DOHH2 (cell line): ENCODE data around the gene ATAT1.
A peak's percentile ranks its signal among the peaks of the same experiment; 100 is the strongest.

Experiments used
- H3F3A ChIP-seq: fragments of 200-600 bp; sonication (generic), shearing (Covaris generic); 2 replicates; pipeline ENCODE4 v1.6.0; 2016; ENCODE audit warnings: antibody characterized with exemption, mild to moderate bottlenecking; ENCODE audit not compliant: control insufficient read depth, insufficient read depth
- H3K27ac ChIP-seq: fragments of 200-600 bp; sonication (generic); 2 replicates; pipeline ENCODE4 v1.5.1; 2014; ENCODE audit warnings: low read depth, mild to moderate bottlenecking, low read length, moderate library complexity
- H3K27me3 ChIP-seq: fragments of 200-600 bp; sonication (generic); 2 replicates; pipeline ENCODE4 v1.6.1; 2014; ENCODE audit warnings: mild to moderate bottlenecking, low read length, mixed read lengths; ENCODE audit not compliant: control insufficient read depth
- H3K36me3 ChIP-seq: fragments of 200-600 bp; sonication (generic); 2 replicates; pipeline ENCODE4 v1.6.1; 2014; ENCODE audit warnings: mild to moderate bottlenecking, low read length, moderate library complexity, mixed read lengths; ENCODE audit not compliant: control insufficient read depth
- H3K4me1 ChIP-seq: fragments of 200-600 bp; sonication (generic); 2 replicates; pipeline ENCODE4 v1.6.1; 2014; ENCODE audit warnings: mild to moderate bottlenecking, low read length, mixed read lengths; ENCODE audit not compliant: control insufficient read depth
- H3K4me2 ChIP-seq: fragments of 200-600 bp; sonication (generic); 2 replicates; pipeline ENCODE4 v1.6.0; 2014; ENCODE audit warnings: mild to moderate bottlenecking, low read length, moderate library complexity
- H3K4me3 ChIP-seq: fragments of 200-600 bp; sonication (generic); 2 replicates; pipeline ENCODE4 v1.5.1; 2014; ENCODE audit warnings: mild to moderate bottlenecking, low read length, mixed read lengths
- H3K79me2 ChIP-seq: fragments of 200-600 bp; sonication (generic); 2 replicates; pipeline ENCODE4 v1.6.1; 2014; ENCODE audit warnings: mild to moderate bottlenecking, low read length, mixed read lengths; ENCODE audit not compliant: control insufficient read depth
- H3K9me2 ChIP-seq: fragments of 200-600 bp; sonication (generic); replicated peaks from 2 replicates; pipeline ENCODE4 v1.6.1; 2014; ENCODE audit warnings: mild to moderate bottlenecking, low read length, mixed read lengths; ENCODE audit not compliant: control insufficient read depth
- H3K9me3 ChIP-seq: fragments of 200-600 bp; sonication (generic); 2 replicates; pipeline ENCODE4 v1.6.1; 2014; ENCODE audit warnings: antibody characterized with exemption, low read length, mixed read lengths; ENCODE audit not compliant: control insufficient read depth, insufficient read depth
- H4K20me1 ChIP-seq: fragments of 200-600 bp; sonication (generic); 2 replicates; pipeline ENCODE4 v1.6.0; 2014; ENCODE audit warnings: low read depth, mild to moderate bottlenecking, antibody characterized with exemption, low read length, moderate library complexity; ENCODE audit not compliant: control insufficient read depth, insufficient read depth
- EZH2phosphoT487 ChIP-seq: fragments of 200-600 bp; sonication (generic); IDR thresholded peaks from 2 replicates; pipeline ENCODE4 v1.6.1; 2017; ENCODE audit warnings: borderline replicate concordance, mild to moderate bottlenecking, antibody characterized with exemption, low read length, moderate library complexity, mixed read lengths
- TF ChIP-seq, protein P1 (sequence below): fragments of 200-600 bp; sonication (generic); IDR thresholded peaks from one replicate; pipeline ENCODE4 v1.5.1; 2014; ENCODE audit warnings: antibody characterized with exemption, mild to moderate bottlenecking, low read depth, low read length; ENCODE audit not compliant: poor library complexity, severe bottlenecking

The ATAT1 gene

DNA sequence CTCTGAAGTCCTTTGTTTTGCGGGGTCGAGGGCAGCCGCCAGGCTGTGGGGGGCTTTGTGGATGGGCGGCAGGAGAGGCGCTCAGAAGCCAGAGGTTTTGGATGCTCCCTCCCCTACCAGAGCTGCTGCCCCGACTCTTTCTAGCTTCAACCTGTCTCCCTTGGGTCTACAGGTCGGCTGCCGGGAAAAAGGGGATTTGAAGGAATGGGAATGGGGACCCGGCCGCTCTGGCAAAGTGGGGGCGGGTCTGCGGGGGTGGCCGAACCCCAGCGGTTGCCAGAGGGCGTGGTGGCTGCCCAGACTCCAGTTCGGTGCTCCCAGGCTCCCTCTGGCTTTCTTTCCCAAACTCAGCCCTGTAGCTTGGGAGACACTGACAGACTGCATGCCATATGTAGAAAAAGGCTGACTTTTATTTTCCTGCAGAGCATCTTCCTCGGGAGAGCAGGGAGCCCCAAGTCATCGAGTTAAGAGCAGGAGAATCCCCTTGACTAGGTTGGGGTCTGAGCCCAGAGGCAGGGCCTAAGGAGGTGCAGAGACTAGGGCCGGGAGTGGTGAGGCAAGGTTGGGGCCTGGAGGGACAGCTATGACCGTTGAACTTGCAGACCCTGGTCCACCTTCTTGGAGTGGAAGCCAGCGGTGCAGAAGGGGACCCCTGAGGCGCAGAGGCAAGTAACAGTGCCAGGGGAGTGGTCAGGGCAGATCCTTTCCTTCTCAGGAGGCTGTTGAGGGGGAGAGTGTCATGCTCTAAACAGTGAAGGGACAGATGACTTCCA, 61.2 kb downstream of the ATAT1 start:
- Histone ChIP-seq H4K20me1 (no peaks in the 10 kb centered on the region), H3K27ac (peak overlapping the region; percentile 90), H3F3A (peaks cover 31% of the 10 kb centered on the region), H3K27me3 (no peaks in the 10 kb centered on the region), H3K9me3 (no peaks in the 10 kb centered on the region), H3K9me2 (no peaks in the 10 kb centered on the region), H3K36me3 (peaks cover 56% of the 10 kb centered on the region), H3K4me1 (peaks cover 43% of the 10 kb centered on the region), H3K79me2 (peaks cover 73% of the 10 kb centered on the region), H3K4me3 (peak overlapping the region; percentile 88), H3K4me2 (peak overlapping the region; percentile 82)
- TF ChIP-seq, protein P1, sequence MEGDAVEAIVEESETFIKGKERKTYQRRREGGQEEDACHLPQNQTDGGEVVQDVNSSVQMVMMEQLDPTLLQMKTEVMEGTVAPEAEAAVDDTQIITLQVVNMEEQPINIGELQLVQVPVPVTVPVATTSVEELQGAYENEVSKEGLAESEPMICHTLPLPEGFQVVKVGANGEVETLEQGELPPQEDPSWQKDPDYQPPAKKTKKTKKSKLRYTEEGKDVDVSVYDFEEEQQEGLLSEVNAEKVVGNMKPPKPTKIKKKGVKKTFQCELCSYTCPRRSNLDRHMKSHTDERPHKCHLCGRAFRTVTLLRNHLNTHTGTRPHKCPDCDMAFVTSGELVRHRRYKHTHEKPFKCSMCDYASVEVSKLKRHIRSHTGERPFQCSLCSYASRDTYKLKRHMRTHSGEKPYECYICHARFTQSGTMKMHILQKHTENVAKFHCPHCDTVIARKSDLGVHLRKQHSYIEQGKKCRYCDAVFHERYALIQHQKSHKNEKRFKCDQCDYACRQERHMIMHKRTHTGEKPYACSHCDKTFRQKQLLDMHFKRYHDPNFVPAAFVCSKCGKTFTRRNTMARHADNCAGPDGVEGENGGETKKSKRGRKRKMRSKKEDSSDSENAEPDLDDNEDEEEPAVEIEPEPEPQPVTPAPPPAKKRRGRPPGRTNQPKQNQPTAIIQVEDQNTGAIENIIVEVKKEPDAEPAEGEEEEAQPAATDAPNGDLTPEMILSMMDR = no peak
- no peak for TF ChIP-seq EZH2phosphoT487

DNA sequence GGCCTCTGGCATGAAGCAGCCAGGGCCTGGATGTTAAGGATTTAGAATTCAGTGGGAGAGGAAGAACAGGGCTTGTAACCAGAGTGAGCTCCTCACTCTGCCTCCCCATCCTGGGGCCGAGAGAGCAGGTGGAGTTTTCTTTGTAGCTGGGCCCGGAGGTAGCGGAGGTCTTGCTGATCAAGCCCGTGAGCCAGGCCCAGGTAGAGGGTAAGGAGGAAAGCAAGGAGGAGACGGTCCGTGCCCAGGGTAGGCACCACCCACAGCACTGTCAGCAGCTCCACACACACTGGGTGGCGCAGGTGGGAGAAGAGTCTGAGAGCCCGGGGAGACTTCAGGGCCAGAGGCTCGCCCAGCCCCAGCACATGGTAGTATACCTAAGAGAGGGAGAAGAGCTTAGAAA, 61.9 kb downstream of the ATAT1 start:
- peak overlapping the region; percentile 82 for H3K4me2 ChIP-seq
- H3K4me1 ChIP-seq = peaks cover 43% of the 10 kb centered on the region

DNA sequence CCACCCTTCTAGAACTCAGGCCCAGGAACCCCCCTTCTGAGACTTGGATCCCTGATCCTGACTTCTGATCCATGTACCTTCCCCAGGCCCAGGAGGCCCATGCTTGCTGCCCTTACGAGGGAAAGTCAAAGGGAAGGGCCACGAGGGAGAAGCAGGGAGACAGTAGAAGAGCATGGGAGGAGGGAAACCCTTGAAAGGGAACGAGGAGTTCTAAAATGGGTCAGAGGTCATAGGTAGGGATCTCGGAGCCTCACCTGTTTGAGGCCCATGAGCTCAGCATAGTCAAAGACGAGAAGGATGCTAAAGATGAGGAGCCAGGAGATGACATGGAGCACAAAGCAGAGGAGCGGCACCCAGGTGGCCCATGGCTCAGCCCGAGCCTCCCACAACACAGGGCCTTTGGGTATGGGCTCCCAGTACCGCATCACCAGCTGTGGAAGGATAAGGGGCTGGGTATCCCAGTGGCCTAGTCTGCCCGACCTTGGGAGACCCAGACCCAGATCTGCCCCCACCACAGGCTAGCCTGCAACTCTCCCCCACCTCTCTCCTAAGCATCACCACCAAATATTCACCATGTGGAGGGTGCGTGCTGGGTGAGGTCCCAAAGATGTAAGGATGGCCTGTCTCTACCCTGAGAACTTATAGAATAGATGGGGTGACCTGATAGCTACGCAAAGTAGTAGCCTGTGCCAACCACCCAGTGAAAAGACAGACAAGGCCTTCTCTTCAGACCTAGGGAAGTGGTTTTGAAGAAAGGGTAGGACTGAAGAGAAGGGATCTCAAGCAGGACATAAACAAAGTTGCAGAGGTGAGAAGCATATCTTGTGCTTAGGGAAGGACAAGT, 62.6 kb downstream of the ATAT1 start:
- H3K79me2 ChIP-seq = peaks cover 59% of the 10 kb centered on the region
- peaks cover 18% of the 10 kb centered on the region for H3F3A ChIP-seq
- no peaks in the 10 kb centered on the region for H3K9me3 ChIP-seq
- no peak for TF ChIP-seq EZH2phosphoT487
- TF ChIP-seq, protein P1 = no peak
- peaks cover 42% of the 10 kb centered on the region for H3K36me3 ChIP-seq
- H3K4me1 ChIP-seq = peaks cover 43% of the 10 kb centered on the region
- H3K4me3 ChIP-seq = peak overlapping the region; percentile 88
- no peaks in the 10 kb centered on the region for H3K27me3 ChIP-seq
- H4K20me1 ChIP-seq = no peaks in the 10 kb centered on the region
- H3K4me2 ChIP-seq = peak overlapping the region; percentile 82
- peak overlapping the region; percentile 90 for H3K27ac ChIP-seq
- H3K9me2 ChIP-seq = no peaks in the 10 kb centered on the region

More for the DNA sequence above, 61.9 kb downstream of the ATAT1 start:
- Histone ChIP-seq H3K4me3 (peak overlapping the region; percentile 88), H3K79me2 (peaks cover 66% of the 10 kb centered on the region), H3K9me2 (no peaks in the 10 kb centered on the region), H3K9me3 (no peaks in the 10 kb centered on the region), H4K20me1 (no peaks in the 10 kb centered on the region), H3K27me3 (no peaks in the 10 kb centered on the region), H3K27ac (peak overlapping the region; percentile 90), H3F3A (peaks cover 24% of the 10 kb centered on the region), H3K36me3 (peaks cover 49% of the 10 kb centered on the region)
- no peak for TF ChIP-seq EZH2phosphoT487
- TF ChIP-seq, protein P1 = peak; percentile 59
